ENCODE measurements around the gene ARMC9. TPM values are rescaled to one million over a fixed set of nuclear protein-coding genes. Genes with fewer than 3 reads are reported as not detected.

Gene ARMC9
- total and polyA plus RNA-seq, 4 donors = 20.5 to 51.6 (median 38.6) TPM

DNA sequence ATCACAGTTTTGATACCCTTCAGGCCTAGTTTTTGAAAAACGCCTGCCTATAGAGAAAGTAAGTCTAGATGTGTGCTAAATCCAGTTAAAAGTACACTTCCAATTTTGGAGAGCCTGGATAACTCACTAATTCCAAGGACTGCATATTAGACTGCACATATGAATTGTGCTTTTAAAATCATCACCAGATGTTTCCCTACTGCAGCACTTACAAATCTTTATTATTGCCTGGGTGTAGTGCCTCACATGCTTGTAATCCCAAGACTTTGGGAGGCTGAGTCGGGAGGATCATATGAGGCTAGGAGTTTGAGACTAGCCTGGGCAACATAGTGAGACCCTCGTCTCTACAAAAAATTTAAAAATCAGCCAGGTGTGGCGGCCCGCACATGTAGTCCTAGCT, 37.7 kb upstream of the ARMC9 start:
- Histone ChIP-seq H3K9me3 (ENCODE audit: control insufficient read depth in 4 of 4, insufficient read depth in 3 of 4, low read length in 3 of 4) (no peaks in the 10 kb centered on the region), H3K36me3 (ENCODE audit: control insufficient read depth in 4 of 4, insufficient read depth in 4 of 4, low read length in 4 of 4) (peaks cover 5 to 15% (median 7%) of the 10 kb centered on the region in 4 donors), H3K4me1 (ENCODE audit: control insufficient read depth in 5 of 5, insufficient read depth in 5 of 5, low read length in 5 of 5) (peaks cover 0 to 5% (median 0%) of the 10 kb centered on the region in 5 donors), H3K9ac (ENCODE audit: insufficient read depth in 1 of 2, low read length in 2 of 2) (no peak overlapping the region), H3K27ac (ENCODE audit: low read depth in 1 of 2, low read length in 1 of 2) (no peak overlapping the region), H3K27me3 (ENCODE audit: control insufficient read depth in 3 of 3, insufficient read depth in 3 of 3, low read length in 2 of 3) (no peaks in the 10 kb centered on the region), H3K4me3 (no peak overlapping the region)
- no peak for DNase-seq
- TF ChIP-seq, protein P1, sequence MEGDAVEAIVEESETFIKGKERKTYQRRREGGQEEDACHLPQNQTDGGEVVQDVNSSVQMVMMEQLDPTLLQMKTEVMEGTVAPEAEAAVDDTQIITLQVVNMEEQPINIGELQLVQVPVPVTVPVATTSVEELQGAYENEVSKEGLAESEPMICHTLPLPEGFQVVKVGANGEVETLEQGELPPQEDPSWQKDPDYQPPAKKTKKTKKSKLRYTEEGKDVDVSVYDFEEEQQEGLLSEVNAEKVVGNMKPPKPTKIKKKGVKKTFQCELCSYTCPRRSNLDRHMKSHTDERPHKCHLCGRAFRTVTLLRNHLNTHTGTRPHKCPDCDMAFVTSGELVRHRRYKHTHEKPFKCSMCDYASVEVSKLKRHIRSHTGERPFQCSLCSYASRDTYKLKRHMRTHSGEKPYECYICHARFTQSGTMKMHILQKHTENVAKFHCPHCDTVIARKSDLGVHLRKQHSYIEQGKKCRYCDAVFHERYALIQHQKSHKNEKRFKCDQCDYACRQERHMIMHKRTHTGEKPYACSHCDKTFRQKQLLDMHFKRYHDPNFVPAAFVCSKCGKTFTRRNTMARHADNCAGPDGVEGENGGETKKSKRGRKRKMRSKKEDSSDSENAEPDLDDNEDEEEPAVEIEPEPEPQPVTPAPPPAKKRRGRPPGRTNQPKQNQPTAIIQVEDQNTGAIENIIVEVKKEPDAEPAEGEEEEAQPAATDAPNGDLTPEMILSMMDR (IDR thresholded peaks at IDR 0.05; ENCODE audit: control extremely low read depth, extremely low read depth) = no peak
- WGBS, 2 donors = 98 to 99% methylated on average over 5 of the region's 5 CpGs
- no peak for ATAC-seq (ENCODE audit: insufficient read depth, low FRiP score)

DNA sequence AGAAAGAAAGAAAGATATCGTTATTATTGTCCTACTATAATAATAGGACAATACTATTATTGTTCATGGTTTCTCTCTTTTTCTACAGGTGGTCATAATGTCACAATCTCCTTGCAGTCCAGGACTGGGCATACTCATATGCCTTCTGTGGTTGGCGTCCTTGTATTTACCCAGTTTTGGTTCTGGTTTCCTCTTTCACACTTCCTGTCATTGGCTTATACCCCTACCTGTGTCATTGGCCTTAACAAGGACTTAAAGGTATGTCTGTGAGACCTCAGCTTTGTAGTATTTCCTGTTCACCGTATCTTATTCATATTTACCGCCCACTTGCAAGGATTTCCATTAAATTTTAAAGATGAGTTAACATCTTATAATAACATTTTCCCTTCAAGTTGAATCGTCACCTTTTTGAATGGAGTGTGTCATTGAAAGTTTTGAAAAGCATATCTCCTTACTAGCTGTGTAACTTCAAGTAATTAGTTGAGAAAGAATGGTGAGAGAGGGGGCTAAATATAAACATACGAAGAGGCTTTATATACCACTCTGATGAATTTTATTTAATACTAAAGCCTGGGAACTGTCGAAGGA, 37.1 kb upstream of the ARMC9 start:
- no peaks in the 10 kb centered on the region for H3K9me3 ChIP-seq (ENCODE audit: control insufficient read depth in 4 of 4, insufficient read depth in 3 of 4, low read length in 3 of 4)
- H3K4me1 ChIP-seq (ENCODE audit: control insufficient read depth in 5 of 5, insufficient read depth in 5 of 5, low read length in 5 of 5) = peaks cover 0 to 5% (median 0%) of the 10 kb centered on the region in 5 donors
- DNase-seq = no peak
- H3K4me3 ChIP-seq = no peak overlapping the region
- TF ChIP-seq, protein P1 (IDR thresholded peaks at IDR 0.05; ENCODE audit: control extremely low read depth, extremely low read depth) = no peak
- peaks cover 5 to 20% (median 10%) of the 10 kb centered on the region in 4 donors for H3K36me3 ChIP-seq (ENCODE audit: control insufficient read depth in 4 of 4, insufficient read depth in 4 of 4, low read length in 4 of 4)
- H3K27ac ChIP-seq (ENCODE audit: low read depth in 1 of 2, low read length in 1 of 2) = no peak overlapping the region
- no peaks in the 10 kb centered on the region for H3K27me3 ChIP-seq (ENCODE audit: control insufficient read depth in 3 of 3, insufficient read depth in 3 of 3, low read length in 2 of 3)
- H3K9ac ChIP-seq (ENCODE audit: insufficient read depth in 1 of 2, low read length in 2 of 2) = no peak overlapping the region
- ATAC-seq (ENCODE audit: insufficient read depth, low FRiP score) = no peak
- 81 to 84% methylated on average over 7 of the region's 7 CpGs for WGBS, 2 donors

DNA sequence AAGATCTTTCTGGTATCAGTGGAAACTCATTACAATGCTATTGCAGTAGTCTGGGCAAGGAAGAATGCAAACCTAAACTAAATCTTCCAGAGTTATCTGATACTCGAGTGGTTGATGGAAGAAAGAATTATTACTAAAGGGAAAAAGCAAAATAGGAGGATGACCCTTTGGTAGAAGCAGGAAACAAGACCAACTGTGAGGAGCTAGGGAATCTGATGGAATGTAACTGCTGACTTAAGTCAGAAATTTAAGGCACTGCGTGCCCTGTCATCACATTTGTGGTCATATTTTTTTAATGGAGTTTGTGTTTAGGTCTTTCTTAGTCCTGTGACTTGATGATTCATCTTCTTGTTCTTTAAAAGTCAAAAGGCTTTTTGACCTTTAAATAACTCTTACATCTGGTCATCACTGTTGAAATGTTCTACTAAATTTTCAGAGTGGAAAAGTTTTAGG, 36.5 kb upstream of the ARMC9 start:
- ATAC-seq (ENCODE audit: insufficient read depth, low FRiP score) (peak; percentile 77), DNase-seq (no peak)
- H3K9me3 ChIP-seq (ENCODE audit: control insufficient read depth in 4 of 4, insufficient read depth in 3 of 4, low read length in 3 of 4) = no peaks in the 10 kb centered on the region
- no peak overlapping the region for H3K9ac ChIP-seq (ENCODE audit: insufficient read depth in 1 of 2, low read length in 2 of 2)
- H3K4me1 ChIP-seq (ENCODE audit: control insufficient read depth in 5 of 5, insufficient read depth in 5 of 5, low read length in 5 of 5) = peaks cover 0 to 5% (median 0%) of the 10 kb centered on the region in 5 donors
- 66 to 77% methylated on average over 2 of the region's 2 CpGs for WGBS, 2 donors
- no peak overlapping the region for H3K27ac ChIP-seq (ENCODE audit: low read depth in 1 of 2, low read length in 1 of 2)
- H3K27me3 ChIP-seq (ENCODE audit: control insufficient read depth in 3 of 3, insufficient read depth in 3 of 3, low read length in 2 of 3) = no peaks in the 10 kb centered on the region
- no peak overlapping the region for H3K4me3 ChIP-seq
- TF ChIP-seq, protein P1 (IDR thresholded peaks at IDR 0.05; ENCODE audit: control extremely low read depth, extremely low read depth) = no peak
- H3K36me3 ChIP-seq (ENCODE audit: control insufficient read depth in 4 of 4, insufficient read depth in 4 of 4, low read length in 4 of 4) = peaks cover 11 to 24% (median 12%) of the 10 kb centered on the region in 4 donors

Data from lung (tissue), 12 donors.